Endothelial cell of umbilical vein (primary cell): ENCODE measurements around the gene NATD1. TPM values are rescaled to one million over a fixed set of nuclear protein-coding genes. Genes with fewer than 3 reads are reported as not detected.

Experiments used
- BruUV-seq: library from RNA; stranded (reverse); fragments of 400-500 nt; replicated peaks from 2 replicates; lab custom pipeline; 2021; lab: Mats Ljungman, UMichigan
- CTCF ChIA-PET: fragments of 300-600, 350-600 bp; sonication (Branson Sonifier 250); formaldehyde crosslinking; loops from one replicate; lab custom pipeline; 2021; ENCODE audit warnings: antibody characterized with exemption, inconsistent platforms; lab: Charles Lee
- POLR2A ChIA-PET: fragments of 300-600, 350-600 bp; sonication (Branson Sonifier 250); formaldehyde crosslinking; loops from one replicate; lab custom pipeline; 2021; ENCODE audit warnings: antibody characterized with exemption, inconsistent platforms; lab: Charles Lee
- DNase-seq: peaks from one replicate; pipeline ENCODE4 v3.0.0-alpha.2; 2011; ENCODE audit warnings: low read depth, low spot score
- FAIRE-seq: peaks from 2 replicates; lab custom pipeline; 2011; peaks lifted over from hg19 to GRCh38; lab: Jason Lieb, UNC
- H2AFZ ChIP-seq: 2 replicates; pipeline ENCODE4 v1.6.0; 2012; ENCODE audit warnings: low read depth, low read length, control low read depth, inconsistent platforms
- H3K27ac ChIP-seq: 2 replicates; pipeline ENCODE4 v1.5.1; 2011; ENCODE audit warnings: low read depth, mild to moderate bottlenecking, control low read depth, low read length, moderate library complexity; ENCODE audit not compliant: insufficient read depth
- H3K27me3 ChIP-seq, 2 experiments: 2 replicates each; pipeline versions ENCODE4 v1.6.0 to v1.6.1; 2011; ENCODE audit warnings: low read length in 2 of 2, mixed read lengths in 1 of 2; ENCODE audit not compliant: control insufficient read depth in 2 of 2, insufficient read depth in 2 of 2
- H3K36me3 ChIP-seq, 2 experiments: 2 replicates in 1 of 2; 3 replicates in 1 of 2; pipeline ENCODE4 v1.5.1; 2011; ENCODE audit warnings: low read length in 2 of 2, mild to moderate bottlenecking in 1 of 2, moderate library complexity in 1 of 2; ENCODE audit not compliant: control insufficient read depth in 2 of 2, insufficient read depth in 2 of 2; ENCODE audit errors: extremely low read depth in 1 of 2
- H3K4me1 ChIP-seq: 3 replicates; pipeline ENCODE4 v1.5.1; 2011; ENCODE audit warnings: mild to moderate bottlenecking, low read length; ENCODE audit not compliant: control insufficient read depth, insufficient read depth; ENCODE audit errors: extremely low read depth
- H3K4me2 ChIP-seq: 2 replicates; pipeline ENCODE4 v1.6.1; 2011; ENCODE audit warnings: low read length, control low read depth, mixed read lengths; ENCODE audit not compliant: insufficient read depth
- H3K4me3 ChIP-seq, 3 experiments: fragments of 200-600 bp in 1 of 3; sonication (generic), shearing (Covaris generic) in 1 of 3; replicated peaks in 1 of 3; 2 replicates each; pipeline ENCODE4 v1.5.1; 2011 to 2016; ENCODE audit warnings: control low read depth in 3 of 3, low read length in 3 of 3, mild to moderate bottlenecking in 2 of 3, inconsistent platforms in 1 of 3, low read depth in 1 of 3, moderate library complexity in 1 of 3; ENCODE audit not compliant: insufficient read depth in 1 of 3
- H3K79me2 ChIP-seq: 2 replicates; pipeline ENCODE4 v1.6.0; 2012; ENCODE audit warnings: low read length, inconsistent platforms; ENCODE audit not compliant: control insufficient read depth, insufficient read depth
- H3K9ac ChIP-seq: replicated peaks from 2 replicates; pipeline ENCODE3; 2011; ENCODE audit warnings: low read length, control low read depth; ENCODE audit not compliant: insufficient read depth; ENCODE audit errors: extremely low read depth
- H3K9me1 ChIP-seq: replicated peaks from 3 replicates; pipeline ENCODE4 v1.6.0; 2011; ENCODE audit warnings: mild to moderate bottlenecking, low read length; ENCODE audit not compliant: control insufficient read depth, insufficient read depth; ENCODE audit errors: extremely low read depth
- H3K9me3 ChIP-seq: replicated peaks from 2 replicates; pipeline ENCODE4 v1.5.1; 2012; ENCODE audit warnings: low read length, inconsistent platforms; ENCODE audit not compliant: control insufficient read depth, insufficient read depth
- H4K20me1 ChIP-seq: replicated peaks from 2 replicates; pipeline ENCODE3; 2011; ENCODE audit warnings: mild to moderate bottlenecking, low read length; ENCODE audit not compliant: control insufficient read depth, insufficient read depth; ENCODE audit errors: extremely low read depth
- CTCF ChIP-seq, 2 donors: IDR thresholded peaks; 1 replicate in 1 of 2; 2 replicates in 1 of 2; pipeline ENCODE4 v1.5.1; 2011; ENCODE audit warnings: low read length in 2 of 2, mild to moderate bottlenecking in 2 of 2, moderate library complexity in 2 of 2, control low read depth in 1 of 2, inconsistent platforms in 1 of 2, low read depth in 1 of 2; ENCODE audit not compliant: insufficient read depth in 1 of 2; ENCODE audit errors: extremely low read depth in 1 of 2
- EZH2 ChIP-seq: IDR thresholded peaks from 2 replicates; pipeline ENCODE4 v1.6.1; 2012; ENCODE audit warnings: borderline replicate concordance, low read depth, mild to moderate bottlenecking, moderate library complexity, low read length, inconsistent platforms; ENCODE audit not compliant: severe bottlenecking
- FOS ChIP-seq: IDR thresholded peaks from 2 replicates; pipeline ENCODE4 v1.6.1; 2011; ENCODE audit warnings: mild to moderate bottlenecking, low read length, moderate library complexity, borderline replicate concordance; ENCODE audit not compliant: insufficient read depth
- GATA2 ChIP-seq: IDR thresholded peaks from 2 replicates; pipeline ENCODE4 v1.7.0; 2011; ENCODE audit warnings: low read depth, mild to moderate bottlenecking, moderate library complexity, mixed read lengths, low read length; ENCODE audit not compliant: insufficient read length, insufficient read depth
- JUN ChIP-seq: IDR thresholded peaks from 2 replicates; pipeline ENCODE4 v1.6.1; 2011; ENCODE audit warnings: borderline replicate concordance, low read depth; ENCODE audit not compliant: insufficient read length, insufficient read depth
- MAX ChIP-seq: IDR thresholded peaks from 2 replicates; pipeline ENCODE4 v1.6.1; 2011; ENCODE audit not compliant: insufficient read depth, insufficient read length
- MYC ChIP-seq: IDR thresholded peaks from one replicate; pipeline ENCODE4 v1.6.1; 2011; ENCODE audit warnings: mild to moderate bottlenecking, low read depth, low read length
- POLR2A ChIP-seq: IDR thresholded peaks from 2 replicates; pipeline ENCODE4 v1.6.1; 2012; ENCODE audit warnings: low read depth, mild to moderate bottlenecking, control low read depth, low read length
- POLR2AphosphoS5 ChIP-seq: IDR thresholded peaks from 2 replicates; pipeline ENCODE4 v1.6.1; 2012; ENCODE audit warnings: low read depth, mild to moderate bottlenecking, control low read depth, low read length, moderate library complexity; ENCODE audit not compliant: insufficient read depth
- dilution Hi-C: fragments of 300-500 bp; cut with MboI; formaldehyde crosslinking; loops from one replicate; pipeline ENCODE4 v1.15.0; 2019; ENCODE audit warnings: low sequenced_read_pairs; ENCODE audit not compliant: extremely low pct_ligation_motif_present
- intact Hi-C: fragments of 100-400 bp; cut with micrococcal nuclease; formaldehyde crosslinking; loops from one replicate; pipeline ENCODE4 v1.10.0; 2022
- polyA plus RNA-seq, 4 experiments: library from polyadenylated mRNA; depleted of rRNA in 3 of 4; stranded (reverse) in 3 of 4; unstranded in 1 of 4; fragments of >200 nt; gene quantifications; 2 replicates each; pipeline versions ENCODE4 v1.2.1 to v1.2.3, GENCODE V29; 2011 to 2012; ENCODE audit warnings: missing spikeins in 1 of 4
- total RNA-seq: library from RNA; stranded (reverse); gene quantifications from 2 replicates; pipeline ENCODE4 v1.2.3, GENCODE V29; 2021

NATD1 gene
- total and polyA plus RNA-seq, 2 donors (not counting 3 experiments of a cell fraction or from before 2014, with no cell fraction given), result 7.0 to 7.2 TPM

- H3K27ac ChIP-seq, result no peak overlapping the region
- no peak overlapping the region for H3K4me3 ChIP-seq
- no peaks in the 10 kb centered on the region for H3K9me3 ChIP-seq
- no TSS peak for BruUV-seq
- no peak overlapping the region for H2AFZ ChIP-seq
- intact Hi-C loops, result no loop called here
- H3K27me3 ChIP-seq, result no peaks in the 10 kb centered on the region
- no peak for DNase-seq
- FAIRE-seq, result no peak
- H4K20me1 ChIP-seq, result no peaks in the 10 kb centered on the region
- no peaks in the 10 kb centered on the region for H3K9me1 ChIP-seq
- no peak overlapping the region for H3K9ac ChIP-seq
- H3K4me1 ChIP-seq, result no peaks in the 10 kb centered on the region
- TF ChIP-seq POLR2A, result no peak
- no peak for TF ChIP-seq POLR2AphosphoS5
- TF ChIP-seq JUN, result no peak
- H3K79me2 ChIP-seq, result peaks cover 90% of the 10 kb centered on the region
- peaks cover 2 to 7% of the 10 kb centered on the region in 2 experiments for H3K36me3 ChIP-seq
- no peak overlapping the region for H3K4me2 ChIP-seq
- ChIA-PET POLR2A (no interaction called here), CTCF (interaction anchor here (1.0 kb wide), 1 partner anchor 83 kb away, joined by 3 read pairs; no protein-coding TSS in a partner anchor)
- dilution Hi-C loops, result no loop called here
These were observed 50.7 kb downstream of the NATD1 start for GRCh38 chr17:21202512-21202911.

- dilution Hi-C loops, result no loop called here
- FAIRE-seq, result no peak
- no peak overlapping the region for H3K4me2 ChIP-seq
- peaks cover 84% of the 10 kb centered on the region for H3K79me2 ChIP-seq
- no peaks in the 10 kb centered on the region for H3K9me3 ChIP-seq
- H3K9me1 ChIP-seq, result no peaks in the 10 kb centered on the region
- H2AFZ ChIP-seq, result no peak overlapping the region
- H3K4me3 ChIP-seq, result no peak overlapping the region
- no TSS peak for BruUV-seq
- no peak overlapping the region for H3K27ac ChIP-seq
- TF ChIP-seq POLR2AphosphoS5, result no peak
- no peak for TF ChIP-seq EZH2
- no peak for TF ChIP-seq FOS
- TF ChIP-seq CTCF (IDR thresholded peaks at IDR 0.05; ENCODE audit: extremely low read depth in 1 of 2, insufficient read depth in 1 of 2, low read depth in 1 of 2, low read length in 2 of 2), result no peak
- no peak for TF ChIP-seq GATA2
- TF ChIP-seq POLR2A, result no peak
- TF ChIP-seq MYC, result no peak
- TF ChIP-seq MAX, result no peak
- no peak for TF ChIP-seq JUN
- H3K36me3 ChIP-seq, result peaks cover 2 to 10% of the 10 kb centered on the region in 2 experiments
- ChIA-PET POLR2A (no interaction called here), CTCF (interaction anchor here (1.8 kb wide), 1 partner anchor 73 kb away, joined by 4 read pairs; no protein-coding TSS in a partner anchor)
- H4K20me1 ChIP-seq, result no peaks in the 10 kb centered on the region
- DNase-seq, result no peak
- no peak overlapping the region for H3K9ac ChIP-seq
- no peaks in the 10 kb centered on the region for H3K27me3 ChIP-seq
- intact Hi-C loops, result no loop called here
- no peaks in the 10 kb centered on the region for H3K4me1 ChIP-seq
These were observed 51.3 kb downstream of the NATD1 start for GRCh38 chr17:21201874-21202273.
